Measurements from ENCODE around the gene CREBRF. TPM values are rescaled to one million over a fixed set of nuclear protein-coding genes. Genes with fewer than 3 reads are reported as not detected.
A peak's percentile ranks its signal among the peaks of the same experiment; 100 is the strongest.

Gene CREBRF
- total and polyA plus RNA-seq, 9 of the 15 experiments (the other 6 are each of a cell fraction or from before 2014, with no cell fraction given): 1.1 to 4.9 (median 2.9) TPM

DNA sequence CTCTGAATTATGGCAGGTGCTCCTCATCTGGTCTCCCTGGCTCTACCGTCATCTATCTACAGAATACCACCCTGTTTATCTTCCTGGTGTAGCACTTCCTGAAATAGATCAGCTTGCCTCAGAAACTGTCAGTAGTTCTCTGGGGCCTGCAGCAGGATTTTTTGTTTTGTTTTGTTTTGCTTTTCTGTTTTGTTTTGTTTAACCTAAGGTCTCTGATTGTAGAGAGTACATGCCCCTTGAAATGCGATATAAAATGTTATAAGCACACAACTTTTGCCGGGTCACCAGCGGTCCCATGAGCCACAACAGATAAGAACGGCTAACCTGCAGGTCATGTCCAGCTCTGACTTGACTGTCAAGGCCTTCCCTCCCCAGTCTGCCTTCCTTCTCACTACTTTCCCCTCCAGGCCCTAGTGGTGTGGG lies 26.6 kb upstream of the CREBRF start (continued):
- TF ChIP-seq, protein P1, sequence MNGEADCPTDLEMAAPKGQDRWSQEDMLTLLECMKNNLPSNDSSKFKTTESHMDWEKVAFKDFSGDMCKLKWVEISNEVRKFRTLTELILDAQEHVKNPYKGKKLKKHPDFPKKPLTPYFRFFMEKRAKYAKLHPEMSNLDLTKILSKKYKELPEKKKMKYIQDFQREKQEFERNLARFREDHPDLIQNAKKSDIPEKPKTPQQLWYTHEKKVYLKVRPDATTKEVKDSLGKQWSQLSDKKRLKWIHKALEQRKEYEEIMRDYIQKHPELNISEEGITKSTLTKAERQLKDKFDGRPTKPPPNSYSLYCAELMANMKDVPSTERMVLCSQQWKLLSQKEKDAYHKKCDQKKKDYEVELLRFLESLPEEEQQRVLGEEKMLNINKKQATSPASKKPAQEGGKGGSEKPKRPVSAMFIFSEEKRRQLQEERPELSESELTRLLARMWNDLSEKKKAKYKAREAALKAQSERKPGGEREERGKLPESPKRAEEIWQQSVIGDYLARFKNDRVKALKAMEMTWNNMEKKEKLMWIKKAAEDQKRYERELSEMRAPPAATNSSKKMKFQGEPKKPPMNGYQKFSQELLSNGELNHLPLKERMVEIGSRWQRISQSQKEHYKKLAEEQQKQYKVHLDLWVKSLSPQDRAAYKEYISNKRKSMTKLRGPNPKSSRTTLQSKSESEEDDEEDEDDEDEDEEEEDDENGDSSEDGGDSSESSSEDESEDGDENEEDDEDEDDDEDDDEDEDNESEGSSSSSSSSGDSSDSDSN (IDR thresholded peaks at IDR 0.05; ENCODE audit: borderline replicate concordance in 1 of 2, low read depth in 2 of 2, low read length in 2 of 2): peak in 1 of 2 experiments; percentile 64; a peak in 2 of 4 replicates
- TF ChIP-seq TRIM24 (IDR thresholded peaks at IDR 0.05) (peak in 1 of 2 experiments; percentile 63; a peak in 1 of 4 replicates), NKRF (IDR thresholded peaks at IDR 0.05; ENCODE audit: borderline replicate concordance) (0 out of 2 replicates have a peak, but pooled peaks have one; percentile 35), DNMT1 (IDR thresholded peaks at IDR 0.05) (no peak), MEF2D (tag; conservative IDR thresholded peaks at IDR 0.05; ENCODE audit: low read depth) (no peak; the same call in 1 of the 2 replicates), NFATC3 (IDR thresholded peaks at IDR 0.05) (peak; percentile 58; the same call in 1 of the 2 replicates), NR2C2 (CRISPR knock-in tag; IDR thresholded peaks at IDR 0.05) (no peak), NR2C2 (tag; IDR thresholded peaks at IDR 0.05) (0 out of 2 replicates have a peak, but pooled peaks have one; percentile 25), HDAC2 (IDR thresholded peaks at IDR 0.05) (peak; percentile 75; the same call in 1 of the 2 replicates), SMARCE1 (IDR thresholded peaks at IDR 0.05) (peak; percentile 56), CREBBP (IDR thresholded peaks at IDR 0.05; ENCODE audit: low read depth, low read length) (no peak), ZNF184 (CRISPR knock-in tag; IDR thresholded peaks at IDR 0.05) (no peak), ETS1 (conservative IDR thresholded peaks at IDR 0.05; ENCODE audit: control insufficient read depth, low read depth, low read length) (no peak), GATAD2A (IDR thresholded peaks at IDR 0.05) (peak; percentile 27; the same call in 1 of the 2 replicates), DPF2 (IDR thresholded peaks at IDR 0.05) (peak; percentile 90), KDM5B (IDR thresholded peaks at IDR 0.05; ENCODE audit: insufficient replicate concordance, low read depth, low read length) (no peak), NCOR1 (IDR thresholded peaks at IDR 0.05) (peak; percentile 56), MTA2 (IDR thresholded peaks at IDR 0.05; ENCODE audit: low read depth) (peak; percentile 16; the same call in 1 of the 2 replicates)
- TF ChIP-seq, protein P2, sequence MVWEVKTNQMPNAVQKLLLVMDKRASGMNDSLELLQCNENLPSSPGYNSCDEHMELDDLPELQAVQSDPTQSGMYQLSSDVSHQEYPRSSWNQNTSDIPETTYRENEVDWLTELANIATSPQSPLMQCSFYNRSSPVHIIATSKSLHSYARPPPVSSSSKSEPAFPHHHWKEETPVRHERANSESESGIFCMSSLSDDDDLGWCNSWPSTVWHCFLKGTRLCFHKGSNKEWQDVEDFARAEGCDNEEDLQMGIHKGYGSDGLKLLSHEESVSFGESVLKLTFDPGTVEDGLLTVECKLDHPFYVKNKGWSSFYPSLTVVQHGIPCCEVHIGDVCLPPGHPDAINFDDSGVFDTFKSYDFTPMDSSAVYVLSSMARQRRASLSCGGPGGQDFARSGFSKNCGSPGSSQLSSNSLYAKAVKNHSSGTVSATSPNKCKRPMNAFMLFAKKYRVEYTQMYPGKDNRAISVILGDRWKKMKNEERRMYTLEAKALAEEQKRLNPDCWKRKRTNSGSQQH (CRISPR knock-in tag; IDR thresholded peaks at IDR 0.05): no peak
- TF ChIP-seq, protein P3, sequence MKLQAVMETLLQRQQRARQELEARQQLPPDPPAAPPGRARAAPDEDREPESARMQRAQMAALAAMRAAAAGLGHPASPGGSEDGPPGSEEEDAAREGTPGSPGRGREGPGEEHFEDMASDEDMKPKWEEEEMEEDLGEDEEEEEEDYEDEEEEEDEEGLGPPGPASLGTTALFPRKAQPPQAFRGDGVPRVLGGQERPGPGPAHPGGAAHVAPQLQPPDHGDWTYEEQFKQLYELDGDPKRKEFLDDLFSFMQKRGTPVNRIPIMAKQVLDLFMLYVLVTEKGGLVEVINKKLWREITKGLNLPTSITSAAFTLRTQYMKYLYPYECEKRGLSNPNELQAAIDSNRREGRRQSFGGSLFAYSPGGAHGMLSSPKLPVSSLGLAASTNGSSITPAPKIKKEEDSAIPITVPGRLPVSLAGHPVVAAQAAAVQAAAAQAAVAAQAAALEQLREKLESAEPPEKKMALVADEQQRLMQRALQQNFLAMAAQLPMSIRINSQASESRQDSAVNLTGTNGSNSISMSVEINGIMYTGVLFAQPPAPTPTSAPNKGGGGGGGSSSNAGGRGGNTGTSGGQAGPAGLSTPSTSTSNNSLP (IDR thresholded peaks at IDR 0.05; ENCODE audit: borderline replicate concordance, low read depth, low read length): 0 out of 2 replicates have a peak, but pooled peaks have one; percentile 44
